Measurements from ENCODE around the gene LPIN3.

Gene LPIN3

DNA sequence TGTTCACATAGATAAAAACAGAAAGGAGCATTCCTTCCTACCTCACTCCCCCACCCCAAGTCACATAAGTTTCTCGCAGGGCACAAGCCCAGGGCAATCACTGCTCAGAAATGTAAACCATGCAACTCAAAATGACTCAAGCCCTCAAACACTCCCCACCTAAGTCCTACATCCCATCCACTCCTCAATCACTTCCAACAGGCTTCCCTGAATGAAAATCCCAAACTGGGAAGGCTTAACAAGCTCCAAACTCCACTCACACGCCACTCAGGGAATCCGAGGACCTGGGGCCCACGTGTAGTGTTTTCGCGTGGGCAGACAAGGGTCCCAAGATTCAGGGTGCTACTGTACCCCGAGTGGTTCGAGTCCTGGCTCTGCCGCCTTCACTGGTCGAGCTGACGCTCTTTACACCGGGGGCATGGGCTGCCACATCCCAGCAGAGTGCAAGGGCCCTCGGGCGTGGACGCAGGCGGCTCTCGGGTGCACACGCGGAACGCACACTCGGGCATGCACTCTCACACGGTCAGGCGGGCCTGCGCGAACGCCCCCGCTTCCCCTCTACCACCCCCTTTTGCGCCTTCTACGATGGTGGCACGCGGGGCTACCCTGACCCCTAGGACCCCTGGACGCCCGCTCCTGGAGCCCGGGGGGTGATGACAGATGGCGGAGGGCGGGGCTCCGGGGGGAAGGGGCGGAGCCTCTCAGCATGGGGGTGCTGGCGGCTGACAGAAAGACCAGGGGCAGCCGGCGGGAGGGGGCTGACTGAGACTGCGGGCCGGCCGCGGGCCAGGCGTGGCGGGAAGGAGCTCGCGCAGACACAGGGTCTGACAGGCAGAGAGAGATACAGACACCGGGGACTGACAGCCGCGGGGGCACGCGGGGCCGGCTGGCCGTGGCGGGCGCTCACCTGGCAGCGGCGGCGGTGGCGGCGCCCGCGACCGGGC lies 23.7 kb upstream of the LPIN3 start:
- Histone ChIP-seq H3K9ac (ENCODE audit: low read length) (peak overlapping the region; percentile 96), H3K9me3 (ENCODE audit: control insufficient read depth, low read length) (no peaks in the 10 kb centered on the region), H4K91ac (ENCODE audit: low read length) (peak overlapping the region; percentile 86), H2BK15ac (ENCODE audit: low read depth, poor library complexity, severe bottlenecking) (peak overlapping the region; percentile 15), H3K4me1 (ENCODE audit: control insufficient read depth, insufficient read depth, low read depth, low read length) (peaks cover 6% of the 10 kb centered on the region), H3K18ac (ENCODE audit: low read depth in 1 of 2, low read length in 2 of 2) (peak overlapping the region; percentile 78 to 100), H2BK120ac (ENCODE audit: low read depth, low read length) (peak overlapping the region; percentile 54), H3K79me1 (replicated peaks; ENCODE audit: low read length, poor library complexity, severe bottlenecking) (peaks cover 3% of the 10 kb centered on the region), H2AK5ac (ENCODE audit: low read length, severe bottlenecking) (peak overlapping the region; percentile 40), H3K4me2 (ENCODE audit: low read length, poor library complexity, severe bottlenecking) (peak overlapping the region; percentile 72), H3K36me3 (ENCODE audit: control insufficient read depth in 1 of 2, insufficient read depth in 2 of 2, low read depth in 1 of 2, low read length in 2 of 2) (peaks cover 0 to 12% of the 10 kb centered on the region in 2 experiments), H2BK12ac (ENCODE audit: low read length in 2 of 2) (peak overlapping the region; percentile 20 to 99), H3K27ac (ENCODE audit: low read length, poor library complexity, severe bottlenecking) (peak overlapping the region; percentile 91), H4K8ac (ENCODE audit: low read length) (peak overlapping the region; percentile 90), H3K27me3 (ENCODE audit: control insufficient read depth in 1 of 2, insufficient read depth in 1 of 2, low read length in 2 of 2) (no peaks in the 10 kb centered on the region), H2BK5ac (ENCODE audit: low read depth, low read length, poor library complexity, severe bottlenecking) (peak overlapping the region; percentile 3), H3K14ac (ENCODE audit: low read length in 2 of 2) (peak overlapping the region in 1 of 2 experiments; percentile 93), H3K4me3 (ENCODE audit: insufficient read depth in 1 of 2, low read depth in 1 of 2, low read length in 2 of 2) (peak overlapping the region; percentile 87 to 94), H2AFZ (ENCODE audit: low read depth, low read length) (peak overlapping the region; percentile 83), H3K23ac (ENCODE audit: low read length in 2 of 2) (peak overlapping the region in 1 of 2 experiments; percentile 90), H3K4ac (ENCODE audit: low read depth in 1 of 2, low read length in 2 of 2) (peak overlapping the region; percentile 79 to 93)
- peak; percentile 83 for DNase-seq
- WGBS = 1% methylated on average over 42 of the region's 66 CpGs

GRCh38 chr20:41317546-41318270 lies 22.9 kb upstream of the LPIN3 start, which contains the start of gene ZHX3:
Gene ZHX3, minus strand, starts transcription at chr20:41317731. Its CDS starts 112,815 bp downstream, at chr20:41204916.
- H2AK5ac ChIP-seq (ENCODE audit: low read length, severe bottlenecking) = peak within 1 kb of the TSS; percentile 74
- H3K79me1 ChIP-seq (replicated peaks; ENCODE audit: low read length, poor library complexity, severe bottlenecking) = peaks cover 1% of the 10 kb centered on the region
- no peaks in the 10 kb centered on the region for H3K9me3 ChIP-seq (ENCODE audit: control insufficient read depth, low read length)
- H3K18ac ChIP-seq (ENCODE audit: low read depth in 1 of 2, low read length in 2 of 2) = peak within 1 kb of the TSS; percentile 78 to 100
- peak within 1 kb of the TSS; percentile 79 to 93 for H3K4ac ChIP-seq (ENCODE audit: low read depth in 1 of 2, low read length in 2 of 2)
- peaks cover 0 to 4% of the 10 kb centered on the region in 2 experiments for H3K36me3 ChIP-seq (ENCODE audit: control insufficient read depth in 1 of 2, insufficient read depth in 2 of 2, low read depth in 1 of 2, low read length in 2 of 2)
- 0% methylated on average over 12 of the region's 64 CpGs for WGBS
- peak within 1 kb of the TSS in 1 of 2 experiments; percentile 93 for H3K14ac ChIP-seq (ENCODE audit: low read length in 2 of 2)
- H2BK12ac ChIP-seq (ENCODE audit: low read length in 2 of 2) = peak within 1 kb of the TSS; percentile 20 to 99
- peak within 1 kb of the TSS; percentile 90 for H4K8ac ChIP-seq (ENCODE audit: low read length)
- H2BK15ac ChIP-seq (ENCODE audit: low read depth, poor library complexity, severe bottlenecking) = peak within 1 kb of the TSS; percentile 92
- H2BK5ac ChIP-seq (ENCODE audit: low read depth, low read length, poor library complexity, severe bottlenecking) = peak within 1 kb of the TSS; percentile 3
- H3K27ac ChIP-seq (ENCODE audit: low read length, poor library complexity, severe bottlenecking) = peak within 1 kb of the TSS; percentile 91
- H3K27me3 ChIP-seq (ENCODE audit: control insufficient read depth in 1 of 2, insufficient read depth in 1 of 2, low read length in 2 of 2) = no peaks in the 10 kb centered on the region
- peak within 1 kb of the TSS; percentile 87 to 94 for H3K4me3 ChIP-seq (ENCODE audit: insufficient read depth in 1 of 2, low read depth in 1 of 2, low read length in 2 of 2)
- peak; percentile 94 for DNase-seq
- peak within 1 kb of the TSS; percentile 72 for H3K4me2 ChIP-seq (ENCODE audit: low read length, poor library complexity, severe bottlenecking)
- peaks cover 6% of the 10 kb centered on the region for H3K4me1 ChIP-seq (ENCODE audit: control insufficient read depth, insufficient read depth, low read depth, low read length)
- peak within 1 kb of the TSS; percentile 54 for H2BK120ac ChIP-seq (ENCODE audit: low read depth, low read length)
- H3K9ac ChIP-seq (ENCODE audit: low read length) = peak within 1 kb of the TSS; percentile 96
- peak within 1 kb of the TSS in 1 of 2 experiments; percentile 90 for H3K23ac ChIP-seq (ENCODE audit: low read length in 2 of 2)
- peak within 1 kb of the TSS; percentile 83 for H2AFZ ChIP-seq (ENCODE audit: low read depth, low read length)
- H4K91ac ChIP-seq (ENCODE audit: low read length) = peak within 1 kb of the TSS; percentile 86

DNA sequence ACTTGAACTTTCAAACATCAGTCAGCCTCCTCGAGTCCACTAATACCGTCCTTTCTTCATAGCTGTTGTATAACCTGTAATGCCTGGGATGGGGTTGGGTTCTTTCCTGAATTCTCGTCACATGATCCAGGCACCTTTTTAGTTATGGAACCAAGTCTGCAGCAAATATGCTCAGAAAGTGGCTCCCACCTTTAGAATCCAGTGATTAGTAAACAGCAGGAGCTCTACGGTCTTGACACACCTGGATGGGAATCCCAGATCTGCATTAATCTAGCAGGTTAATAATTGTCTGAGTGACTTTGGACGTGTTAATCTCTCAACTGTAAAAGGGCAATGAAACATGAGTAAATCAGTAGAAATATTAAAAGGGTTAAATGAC lies 22.4 kb upstream of the LPIN3 start:
- WGBS = 61% methylated on average over 4 of the region's 5 CpGs

More for the DNA sequence above, 22.4 kb upstream of the LPIN3 start:
- H3K18ac ChIP-seq (ENCODE audit: low read depth in 1 of 2, low read length in 2 of 2) = peak overlapping the region in 1 of 2 experiments; percentile 41
- H3K4me3 ChIP-seq (ENCODE audit: insufficient read depth in 1 of 2, low read depth in 1 of 2, low read length in 2 of 2) = peak overlapping the region in 1 of 2 experiments; percentile 82
- no peaks in the 10 kb centered on the region for H3K79me1 ChIP-seq (replicated peaks; ENCODE audit: low read length, poor library complexity, severe bottlenecking)
- no peak for DNase-seq
- peak overlapping the region; percentile 74 for H2AK5ac ChIP-seq (ENCODE audit: low read length, severe bottlenecking)
- no peak overlapping the region for H2BK5ac ChIP-seq (ENCODE audit: low read depth, low read length, poor library complexity, severe bottlenecking)
- no peaks in the 10 kb centered on the region for H3K27me3 ChIP-seq (ENCODE audit: control insufficient read depth in 1 of 2, insufficient read depth in 1 of 2, low read length in 2 of 2)
- H3K36me3 ChIP-seq (ENCODE audit: control insufficient read depth in 1 of 2, insufficient read depth in 2 of 2, low read depth in 1 of 2, low read length in 2 of 2) = no peaks in the 10 kb centered on the region
- no peak overlapping the region for H4K8ac ChIP-seq (ENCODE audit: low read length)
- no peak overlapping the region for H3K23ac ChIP-seq (ENCODE audit: low read length in 2 of 2)
- no peak overlapping the region for H2BK15ac ChIP-seq (ENCODE audit: low read depth, poor library complexity, severe bottlenecking)
- H2BK120ac ChIP-seq (ENCODE audit: low read depth, low read length) = no peak overlapping the region
- H3K14ac ChIP-seq (ENCODE audit: low read length in 2 of 2) = no peak overlapping the region
- H3K9me3 ChIP-seq (ENCODE audit: control insufficient read depth, low read length) = no peaks in the 10 kb centered on the region
- H3K27ac ChIP-seq (ENCODE audit: low read length, poor library complexity, severe bottlenecking) = peak overlapping the region; percentile 23
- H3K4ac ChIP-seq (ENCODE audit: low read depth in 1 of 2, low read length in 2 of 2) = no peak overlapping the region
- no peak overlapping the region for H2AFZ ChIP-seq (ENCODE audit: low read depth, low read length)
- no peak overlapping the region for H2BK12ac ChIP-seq (ENCODE audit: low read length in 2 of 2)
- peaks cover 6% of the 10 kb centered on the region for H3K4me1 ChIP-seq (ENCODE audit: control insufficient read depth, insufficient read depth, low read depth, low read length)
- H4K91ac ChIP-seq (ENCODE audit: low read length) = peak overlapping the region; percentile 32
- peak overlapping the region; percentile 92 for H3K9ac ChIP-seq (ENCODE audit: low read length)
- H3K4me2 ChIP-seq (ENCODE audit: low read length, poor library complexity, severe bottlenecking) = peak overlapping the region; percentile 70
